HL-60/S4 (cell line): Measurements from ENCODE around the gene BMP8B.
"Not testable (repeated sequence)": the region's sequence is repeated elsewhere in the genome, so short reads cannot be mapped to it uniquely, and the experiment has no call there.

ENCODE experiments used
- in situ Hi-C: fragments of 300-500 bp; cut with MboI; formaldehyde crosslinking; loops from 2 replicates; pipeline ENCODE4 v1.14.3; 2022; ENCODE audit warnings: low sequenced_read_pairs

BMP8B gene

GRCh38 chr1:39779821-39780220 lies 8.8 kb downstream of the BMP8B start:
- in situ Hi-C loops = no loop called here

- in situ Hi-C loops = no loop called here
Measured at GRCh38 chr1:39779137-39779536, 9.5 kb downstream of the BMP8B start.

GRCh38 chr1:39778463-39779099 lies 10.1 kb downstream of the BMP8B start:
- in situ Hi-C loops = not testable (repeated sequence)

- in situ Hi-C loops = not testable (repeated sequence)
Measured at GRCh38 chr1:39777896-39778295, 10.8 kb downstream of the BMP8B start.

- in situ Hi-C loops = no loop called here
Measured at GRCh38 chr1:39777306-39777705, 11.4 kb downstream of the BMP8B start.

DNA sequence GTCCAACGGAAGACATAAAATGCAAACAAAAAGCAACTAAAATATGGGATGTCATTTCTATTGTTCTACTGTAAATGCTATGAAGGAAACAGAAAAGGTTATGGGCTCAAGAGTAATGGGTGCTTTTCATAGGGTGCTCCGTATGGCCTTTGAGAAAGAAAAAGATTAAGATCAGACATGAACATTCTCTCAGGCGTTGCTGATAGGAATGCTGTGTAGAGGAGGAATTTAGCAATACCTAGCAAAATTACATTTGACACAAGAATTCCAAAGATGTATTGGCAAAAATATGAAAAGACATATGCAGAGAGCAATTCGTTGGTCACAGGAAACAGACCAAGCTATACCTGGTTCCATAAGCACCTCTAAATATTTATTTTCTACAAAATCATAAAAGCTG lies 11.8 kb downstream of the BMP8B start:
- in situ Hi-C loops = no loop called here

GRCh38 chr1:39776400-39776713 lies 12.3 kb downstream of the BMP8B start:
- in situ Hi-C loops = no loop called here

- in situ Hi-C loops = not testable (repeated sequence)
Measured at GRCh38 chr1:39775676-39776399, 12.8 kb downstream of the BMP8B start.

DNA sequence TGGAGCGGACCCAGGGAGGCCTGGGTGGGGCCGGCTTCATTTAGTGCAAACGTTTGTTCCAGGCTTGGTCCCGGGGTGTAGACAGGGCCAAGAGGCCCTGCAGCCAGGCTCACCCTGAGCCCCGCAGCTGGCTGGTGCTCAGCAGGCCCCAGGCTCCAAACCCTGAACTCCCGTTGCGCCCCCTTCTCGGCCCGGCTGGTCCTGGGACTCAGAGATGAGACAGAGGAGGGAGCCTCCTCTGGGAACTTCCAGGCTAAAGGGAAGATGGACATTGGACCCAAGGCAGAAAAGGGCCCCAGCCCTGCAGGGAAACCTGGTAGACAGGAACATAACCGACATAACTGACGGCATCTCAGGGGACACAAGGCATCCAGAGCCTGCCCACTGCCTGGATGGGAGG lies 13.5 kb downstream of the BMP8B start:
- in situ Hi-C loops = not testable (repeated sequence)

GRCh38 chr1:39773369-39773979 lies 15.2 kb downstream of the BMP8B start:
- in situ Hi-C loops = not testable (repeated sequence)

DNA sequence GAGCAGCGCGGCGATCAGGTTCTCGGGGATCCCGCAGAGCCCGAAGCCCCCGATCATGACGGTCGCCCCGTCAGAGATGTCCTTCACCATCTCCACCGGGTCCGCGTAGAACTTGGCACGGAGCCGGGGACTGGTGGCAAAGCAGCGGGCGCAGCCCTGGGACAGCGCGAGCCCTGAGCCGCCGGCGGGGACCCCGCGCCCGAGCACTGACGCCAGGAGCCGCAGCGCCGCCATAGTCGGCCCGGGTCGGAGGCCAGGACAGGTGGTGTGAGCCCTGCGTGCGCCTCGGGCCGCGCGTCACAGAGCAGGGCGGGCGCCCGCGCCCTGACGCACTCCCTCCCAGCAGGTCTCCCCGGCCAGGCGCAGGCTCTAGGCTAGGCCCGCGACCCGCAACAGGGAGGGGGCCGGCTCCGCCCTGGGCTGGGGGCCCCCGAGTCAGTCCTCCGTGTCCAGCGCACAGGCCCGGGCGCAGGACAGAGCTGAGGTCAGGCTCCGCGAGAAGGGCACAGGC lies 17.6 kb downstream of the BMP8B start, which contains the start of gene OXCT2:
Gene OXCT2, minus strand, starts transcription at position 327 of the 511 bp plus-strand sequence. Its CDS starts 93 bp downstream, at position 234.
- in situ Hi-C loops = not testable (repeated sequence)

DNA sequence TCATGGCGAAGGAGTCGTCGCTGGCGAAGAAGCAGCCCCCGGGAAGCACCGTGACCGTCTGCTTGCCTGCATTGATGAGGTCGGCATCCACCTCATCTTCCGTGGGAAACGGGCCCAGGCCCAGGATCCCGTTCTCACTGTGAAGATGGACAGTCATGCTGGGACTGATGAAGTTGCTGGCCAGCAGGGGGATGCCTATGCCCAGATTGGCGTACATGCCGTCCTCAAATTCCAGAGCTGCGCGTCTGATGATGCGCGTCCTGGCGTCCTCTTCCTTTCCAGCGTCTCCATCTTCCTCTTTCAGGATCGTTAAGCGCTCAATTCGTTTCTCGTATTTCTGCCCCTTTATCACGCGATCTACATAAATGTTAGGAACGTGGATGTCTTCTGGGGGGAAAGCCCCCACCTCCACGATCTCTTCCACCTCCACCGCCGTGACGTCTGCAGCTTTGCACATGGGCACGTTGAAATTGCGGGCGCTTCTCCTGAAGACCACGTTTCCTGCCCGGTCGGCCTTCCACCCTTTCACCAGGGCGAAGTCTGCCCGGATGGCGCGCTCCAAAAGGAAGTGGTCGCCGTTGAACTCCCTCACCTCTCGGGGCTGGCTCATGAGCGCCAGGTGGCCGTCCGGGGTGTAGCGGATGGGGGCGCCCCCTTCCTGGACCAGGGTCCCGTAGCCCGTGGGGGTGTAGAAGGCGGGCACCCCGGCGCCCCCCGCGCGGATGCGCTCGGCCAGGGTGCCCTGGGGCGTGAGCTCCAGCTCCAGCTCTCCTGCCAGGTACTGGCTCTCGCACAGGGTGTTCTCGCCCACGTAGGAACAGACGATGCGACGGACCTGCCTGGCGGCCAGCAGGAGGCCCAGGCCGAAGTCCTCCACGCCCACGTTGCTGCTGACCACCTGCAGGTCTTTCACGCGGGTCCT lies 18.3 kb downstream of the BMP8B start:
- in situ Hi-C loops = not testable (repeated sequence)

DNA sequence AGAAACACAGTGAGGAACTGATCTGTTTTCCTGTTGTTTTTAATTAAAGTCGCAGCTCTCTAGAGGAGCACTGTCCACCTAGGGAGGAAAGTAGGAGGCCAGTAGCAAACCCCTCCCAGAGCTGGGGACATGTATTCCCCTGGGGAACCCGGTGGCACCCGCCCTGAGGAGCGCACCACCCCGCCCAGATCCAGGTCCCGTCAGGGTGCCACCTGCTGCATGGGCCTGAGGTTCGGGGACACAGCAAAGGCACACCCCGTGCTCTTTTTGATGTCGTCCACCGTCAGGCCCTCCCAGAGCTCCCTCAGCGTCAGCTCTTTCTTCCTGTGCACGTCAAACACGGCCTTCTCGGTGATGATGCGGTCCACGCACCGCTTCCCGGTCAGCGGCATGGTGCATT lies 19.2 kb downstream of the BMP8B start:
- in situ Hi-C loops = not testable (repeated sequence)

DNA sequence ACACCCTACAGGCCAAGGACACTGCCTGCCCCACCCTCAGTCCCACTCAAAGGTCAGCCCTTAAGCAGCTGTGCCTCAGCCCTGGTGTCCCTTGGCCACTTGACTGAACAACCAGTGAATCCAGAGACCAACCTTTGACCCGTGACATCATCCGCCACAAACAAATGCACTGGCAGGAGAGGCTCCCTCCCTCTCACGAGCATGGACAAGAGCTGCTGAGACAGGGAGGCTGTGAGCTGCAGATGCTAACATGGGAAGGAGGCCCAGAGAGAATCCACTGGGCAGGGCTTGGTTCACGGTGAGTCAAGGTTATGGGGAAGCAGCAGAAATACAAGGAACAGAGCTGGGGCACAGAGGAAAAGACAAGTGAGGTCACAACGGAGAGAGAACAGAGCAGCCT lies 22.2 kb downstream of the BMP8B start:
- in situ Hi-C loops = not testable (repeated sequence)

DNA sequence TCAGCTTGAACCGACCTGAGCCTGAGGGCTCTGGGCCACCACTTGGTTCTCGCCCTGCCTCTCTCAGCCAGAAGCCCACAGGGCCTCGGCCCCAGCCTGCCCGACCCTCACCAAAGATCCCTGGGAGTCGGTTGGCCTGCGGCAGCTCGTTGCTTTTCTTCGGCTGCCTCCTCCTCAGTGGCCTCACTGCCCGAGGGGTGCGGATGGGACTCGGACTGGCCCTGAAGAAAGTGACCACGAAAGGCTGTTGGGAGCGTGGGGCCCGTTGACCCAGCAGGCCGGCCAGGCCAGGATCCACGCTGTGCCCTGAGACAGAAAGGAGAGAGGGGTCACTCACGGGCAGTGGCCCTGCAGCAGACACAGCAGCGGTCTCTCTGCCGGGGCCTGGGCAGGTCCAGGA lies 24.2 kb downstream of the BMP8B start:
- in situ Hi-C loops = not testable (repeated sequence)

DNA sequence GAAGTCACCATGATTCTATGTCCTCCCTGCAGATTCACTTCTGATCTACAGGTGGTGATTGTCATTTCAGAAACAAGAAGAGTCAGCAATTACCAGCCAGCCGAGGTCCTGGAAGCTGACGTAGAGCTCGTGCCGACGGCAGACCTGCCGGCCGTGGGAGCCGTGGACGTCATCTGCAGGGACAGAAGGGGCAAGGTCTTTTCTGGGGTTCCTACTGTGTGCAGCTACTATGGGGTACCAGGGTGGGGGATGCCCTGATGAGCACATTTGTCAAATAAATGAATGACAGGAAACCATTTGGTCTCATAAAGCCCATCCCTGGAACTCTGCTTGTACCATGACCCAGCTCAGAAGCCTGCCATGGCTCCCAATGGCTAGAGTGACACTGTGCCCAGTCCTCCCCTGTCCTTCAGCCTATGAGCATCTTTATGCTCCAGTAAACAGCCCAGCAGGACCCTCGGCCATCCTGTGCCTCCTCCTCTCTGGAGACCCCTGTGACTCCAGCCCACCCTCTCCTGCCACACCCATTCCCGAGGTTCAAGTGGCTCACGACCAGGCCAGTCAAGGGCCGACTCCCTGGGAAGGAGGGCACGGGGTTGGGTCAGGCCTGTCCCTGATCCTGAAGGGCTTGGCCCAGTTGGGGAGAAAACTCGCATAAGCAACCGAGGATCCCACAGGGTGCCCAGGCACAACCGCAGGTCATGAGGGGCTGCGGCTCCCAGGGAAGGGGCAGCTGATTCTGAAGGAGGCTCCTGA lies 24.9 kb downstream of the BMP8B start:
- in situ Hi-C loops = not testable (repeated sequence)

DNA sequence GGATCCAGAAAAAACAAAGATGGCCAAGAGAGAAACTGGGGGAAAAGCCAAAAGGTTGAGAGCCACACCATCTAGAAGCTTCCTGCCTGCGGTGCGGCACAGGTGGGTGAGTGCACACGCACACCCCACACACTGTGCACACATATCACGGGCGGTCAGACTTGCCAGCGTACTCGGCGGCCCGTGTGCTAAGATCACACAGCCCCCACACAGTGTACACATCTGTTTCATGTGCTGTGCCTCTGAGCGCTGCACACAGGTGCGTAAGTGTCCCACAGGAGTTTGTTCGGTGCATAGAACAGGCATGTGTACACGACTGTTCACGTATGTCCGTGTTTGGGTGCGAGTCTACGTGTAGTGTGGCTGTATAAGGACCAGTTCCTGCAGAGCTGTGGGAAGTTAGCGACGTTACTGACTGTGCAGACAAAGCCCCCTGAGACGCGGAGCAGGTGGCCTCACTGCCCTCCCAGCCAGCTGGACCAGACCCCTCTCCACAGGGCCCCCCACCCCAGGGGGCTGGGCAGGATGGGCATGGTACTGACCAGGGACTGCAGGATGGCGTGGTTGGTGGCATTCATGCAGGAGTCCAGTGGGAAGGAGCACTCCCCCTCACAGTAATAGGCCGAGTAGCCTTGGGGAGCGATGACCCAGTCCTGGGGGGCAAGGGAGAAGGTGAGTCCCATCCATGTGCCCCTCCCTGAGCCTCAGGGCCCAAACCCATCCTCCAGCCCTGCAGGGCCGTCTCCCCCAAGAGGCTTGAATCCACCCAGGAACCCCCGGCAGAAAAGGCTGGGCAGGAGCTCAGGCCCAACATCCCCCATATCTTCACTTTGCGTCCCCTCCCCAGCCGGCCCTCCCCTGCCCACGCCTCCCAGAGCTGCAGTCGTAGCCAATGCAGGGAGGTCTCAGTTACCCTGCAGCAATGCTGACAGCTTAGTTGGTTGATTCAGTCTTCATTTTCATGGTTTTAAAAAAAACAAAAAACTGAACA lies 25.8 kb downstream of the BMP8B start:
- in situ Hi-C loops = no loop called here

DNA sequence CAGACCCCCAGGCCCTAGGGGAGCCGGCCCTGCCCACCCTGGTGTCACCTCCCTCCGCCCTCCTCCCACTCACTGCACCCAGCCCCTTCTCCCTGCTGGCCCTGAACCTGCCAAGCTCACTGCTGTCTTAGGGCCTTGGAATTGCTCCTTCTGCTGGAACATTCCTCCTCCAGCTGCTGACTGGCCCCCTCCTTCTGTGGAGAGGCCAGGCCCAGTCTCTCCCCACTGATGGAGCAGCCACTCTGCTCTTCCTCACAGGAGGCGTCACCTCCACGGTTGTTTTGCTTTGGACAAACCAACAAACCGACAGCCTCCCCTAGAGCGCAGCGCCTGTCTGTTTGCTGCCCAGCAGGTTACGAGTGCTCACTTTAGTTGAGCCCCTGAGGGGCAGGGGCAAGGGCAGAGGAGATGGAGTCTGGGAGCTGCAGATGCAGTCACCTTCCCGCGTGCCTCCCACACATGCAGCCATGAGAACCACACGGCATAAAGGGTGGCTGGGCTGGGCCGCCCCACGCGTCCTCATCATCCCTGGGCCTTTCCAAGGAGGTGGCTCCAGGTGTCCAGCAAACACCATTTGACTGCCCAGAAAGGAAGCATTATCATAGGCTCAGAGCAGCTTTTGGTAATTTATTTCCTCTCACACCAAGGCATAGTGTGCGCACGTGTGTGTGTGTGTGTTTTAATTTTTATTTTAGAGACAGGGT lies 27.0 kb downstream of the BMP8B start:
- in situ Hi-C loops = no loop called here
